HepG2 (cell line): ENCODE measurements around the gene ZFP36. TPM values are rescaled to one million over a fixed set of nuclear protein-coding genes. Genes with fewer than 3 reads are reported as not detected.
A peak's percentile ranks its signal among the peaks of the same experiment; 100 is the strongest.

Experiments
- AKAP8 ChIP-seq: sonication (generic); formaldehyde crosslinking; IDR thresholded peaks from 2 replicates; pipeline ENCODE4 v1.5.1; 2020; ENCODE audit warnings: mild to moderate bottlenecking, missing genetic modification reagents
- KIAA2018 ChIP-seq: sonication (generic); formaldehyde crosslinking; IDR thresholded peaks from 2 replicates; pipeline ENCODE4 v1.5.0; 2020; ENCODE audit warnings: mild to moderate bottlenecking, missing genetic modification reagents, borderline replicate concordance
- MAFK ChIP-seq, 2 experiments: IDR thresholded peaks in 1 of 2; conservative IDR thresholded peaks in 1 of 2; 2 replicates each; pipeline ENCODE4 v1.6.1; 2011; ENCODE audit warnings: improper control_type of control experiment in 2 of 2, low read length in 2 of 2
- ZBTB21 ChIP-seq: sonication (generic); formaldehyde crosslinking; IDR thresholded peaks from 2 replicates; pipeline ENCODE4 v1.4.0; 2020; ENCODE audit warnings: missing genetic modification reagents
- ZNF510 ChIP-seq: sonication (generic); formaldehyde crosslinking; IDR thresholded peaks from 2 replicates; pipeline ENCODE4 v1.4.0; 2020; ENCODE audit warnings: low read depth, mild to moderate bottlenecking, missing genetic modification reagents
- polyA plus RNA-seq, 8 experiments: library from polyadenylated mRNA; depleted of rRNA in 3 of 8; stranded (reverse) in 7 of 8; unstranded in 1 of 8; fragments of >200 nt; fragmentation: Illumina TruSeq in 4 of 8; extraction: Trizol in 4 of 8; gene quantifications; 2 replicates each; pipeline versions ENCODE4 v1.2.1 to v1.2.3, GENCODE V29; 2011 to 2016; ENCODE audit warnings: low read depth in 4 of 8, missing spikeins in 1 of 8, mixed read lengths in 1 of 8; ENCODE audit not compliant: insufficient read depth in 1 of 8
- total RNA-seq, 5 experiments: library from RNA; depleted of rRNA; stranded (reverse); fragments of >200 nt; fragmentation: Illumina TruSeq; extraction: Trizol; gene quantifications; 2 replicates each; pipeline ENCODE4 v1.2.3, GENCODE V29; 2016; ENCODE audit warnings: low read depth in 1 of 5

Gene ZFP36
- total and polyA plus RNA-seq, 2 of the 13 experiments (the other 11 are each of a cell fraction or from before 2014, with no cell fraction given) = 1.4 to 1.7 TPM

DNA sequence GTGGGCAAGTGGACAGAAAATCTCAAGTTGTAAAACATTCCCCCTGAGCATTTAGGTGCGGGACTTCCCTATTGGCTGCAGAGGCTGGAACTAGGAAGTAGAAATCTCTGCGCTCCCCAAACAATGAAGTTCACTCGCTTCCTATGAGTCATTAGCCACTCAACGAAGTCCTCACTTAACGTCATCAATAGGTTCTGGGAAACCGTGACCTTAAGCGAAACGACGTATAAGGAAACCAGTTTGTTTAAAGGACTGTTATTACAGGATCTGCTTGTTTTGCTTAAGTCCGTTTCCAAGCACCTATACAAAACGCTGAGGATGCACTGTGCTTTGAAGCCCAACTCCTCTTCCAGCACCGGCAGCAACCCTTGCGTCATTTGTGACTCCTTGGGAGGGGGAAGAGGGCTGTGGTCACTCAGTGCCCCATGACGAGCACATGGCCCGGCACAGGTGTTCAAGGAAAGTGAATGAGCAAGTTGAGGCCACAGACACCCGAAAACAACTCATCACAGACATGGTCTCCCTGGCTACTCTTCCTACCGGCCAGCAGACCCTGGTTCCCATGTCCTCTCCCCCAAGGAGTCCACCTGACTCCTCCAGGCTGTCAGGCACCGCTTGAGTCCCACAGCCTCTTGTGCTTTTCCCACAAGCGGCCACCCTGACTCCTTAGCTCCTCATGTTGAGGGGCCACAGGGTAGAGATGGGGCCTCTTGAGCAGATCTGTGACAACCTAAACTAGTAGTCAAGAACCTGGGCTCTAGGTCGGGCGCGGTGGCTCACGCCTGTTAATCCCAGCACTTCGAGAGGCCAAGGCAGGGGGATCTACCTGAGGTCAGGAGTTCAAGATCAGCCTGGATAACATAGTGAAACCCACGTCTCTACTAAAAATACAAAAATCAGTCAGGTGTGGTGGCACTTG is 24.3 kb downstream of the ZFP36 start (continued):
- no peak for TF ChIP-seq KIAA2018 (CRISPR knock-in tag)
- TF ChIP-seq ZNF510 = no peak
- peak; percentile 35; the same call in 1 of the 2 replicates for TF ChIP-seq AKAP8 (CRISPR knock-in tag)
- peak; percentile 96 for TF ChIP-seq ZBTB21 (CRISPR knock-in tag)
- peak; percentile 7 to 47; a peak in 2 of 4 replicates for TF ChIP-seq MAFK (conservative IDR thresholded peaks at IDR 0.05 in 1 of 2, IDR thresholded peaks at IDR 0.05 in 1 of 2; ENCODE audit: low read length in 2 of 2)
